WTC11 (cell line): ENCODE data around the gene MLC1. TPM values are rescaled to one million over a fixed set of nuclear protein-coding genes. Genes with fewer than 3 reads are reported as not detected.

ENCODE experiments used
- ATAC-seq: fragments of 200-7000 bp; cut with Tn5 transposase; 2 replicates; pipeline ENCODE4 v1.10.0; 2021; ENCODE audit warnings: mild to moderate bottlenecking, moderate library complexity
- CTCF ChIA-PET: fragments of 300-600 bp; sonication (Branson Sonifier 250); formaldehyde crosslinking; loops from one replicate; lab custom pipeline; 2021; ENCODE audit warnings: antibody characterized with exemption; lab: Charles Lee
- POLR2A ChIA-PET: fragments of 350-600 bp; sonication (Branson Sonifier 250); formaldehyde crosslinking; loops from one replicate; lab custom pipeline; 2021; ENCODE audit warnings: antibody characterized with exemption; lab: Charles Lee
- DNase-seq: peaks from one replicate; pipeline ENCODE4 v3.0.0; 2021; ENCODE audit warnings: low spot score
- H3K27ac Mint-ChIP-seq: 2 replicates; pipeline ENCODE4 v1.8.0; 2021; ENCODE audit warnings: mixed read lengths
- H3K27me3 Mint-ChIP-seq: 2 replicates; pipeline ENCODE4 v1.8.0; 2021; ENCODE audit warnings: low read depth, mild to moderate bottlenecking, moderate library complexity, mixed read lengths
- H3K36me3 Mint-ChIP-seq: 2 replicates; pipeline ENCODE4 v1.8.0; 2021; ENCODE audit warnings: mixed read lengths
- H3K4me1 Mint-ChIP-seq: 2 replicates; pipeline ENCODE4 v1.8.0; 2022; ENCODE audit warnings: mixed read lengths
- H3K4me3 Mint-ChIP-seq: 2 replicates; pipeline ENCODE4 v1.8.0; 2021; ENCODE audit warnings: mild to moderate bottlenecking, moderate library complexity, mixed read lengths
- H3K9me3 Mint-ChIP-seq: 2 replicates; pipeline ENCODE4 v1.8.0; 2021; ENCODE audit warnings: mixed read lengths
- AR ChIP-seq: fragments of 250-450 bp; sonication (Bioruptor Pico); IDR thresholded peaks from 2 replicates; pipeline ENCODE4 v1.9.0; 2021; ENCODE audit warnings: mild to moderate bottlenecking
- ATF2 ChIP-seq: sonication (generic); formaldehyde crosslinking; IDR thresholded peaks from 2 replicates; pipeline ENCODE4 v1.8.1; 2022; ENCODE audit warnings: low read depth, missing genetic modification reagents, borderline replicate concordance
- ATF6 ChIP-seq: sonication (generic); formaldehyde crosslinking; IDR thresholded peaks from 2 replicates; pipeline ENCODE4 v1.8.1; 2023; ENCODE audit warnings: mild to moderate bottlenecking, missing genetic modification reagents
- CBFB ChIP-seq: sonication (generic); formaldehyde crosslinking; IDR thresholded peaks from 2 replicates; pipeline ENCODE4 v1.8.1; 2022; ENCODE audit warnings: mild to moderate bottlenecking, low read depth, missing genetic modification reagents
- E2F4 ChIP-seq: sonication (generic); formaldehyde crosslinking; IDR thresholded peaks from 2 replicates; pipeline ENCODE4 v1.8.1; 2022; ENCODE audit warnings: low read depth, mild to moderate bottlenecking, moderate library complexity, missing genetic modification reagents, borderline replicate concordance
- ETV6 ChIP-seq: sonication (generic); formaldehyde crosslinking; IDR thresholded peaks from 2 replicates; pipeline ENCODE4 v1.8.1; 2022; ENCODE audit warnings: mild to moderate bottlenecking, missing genetic modification reagents
- FOXK1 ChIP-seq: sonication (generic); formaldehyde crosslinking; IDR thresholded peaks from 2 replicates; pipeline ENCODE4 v1.8.0; 2022; ENCODE audit warnings: mild to moderate bottlenecking, moderate library complexity, missing genetic modification reagents
- FOXP1 ChIP-seq: sonication (generic); formaldehyde crosslinking; IDR thresholded peaks from 2 replicates; pipeline ENCODE4 v1.8.0; 2022; ENCODE audit warnings: missing genetic modification reagents, mild to moderate bottlenecking, moderate library complexity, borderline replicate concordance
- FOXP4 ChIP-seq: sonication (generic); formaldehyde crosslinking; IDR thresholded peaks from 2 replicates; pipeline ENCODE4 v1.8.0; 2022; ENCODE audit warnings: mild to moderate bottlenecking, missing genetic modification reagents
- GRHL2 ChIP-seq: fragments of 250-450 bp; sonication (Bioruptor Pico); IDR thresholded peaks from 2 replicates; pipeline ENCODE4 v1.8.0; 2022; ENCODE audit warnings: mild to moderate bottlenecking, moderate library complexity; ENCODE audit not compliant: insufficient replicate concordance, severe bottlenecking
- GTF2I ChIP-seq: fragments of 250-450 bp; sonication (Bioruptor Pico); conservative IDR thresholded peaks from 2 replicates; pipeline ENCODE4 v1.4.0; 2021; ENCODE audit warnings: mild to moderate bottlenecking
- JAZF1 ChIP-seq: fragments of 250-450 bp; sonication (Bioruptor Pico); IDR thresholded peaks from 2 replicates; pipeline ENCODE4 v1.9.0; 2021; ENCODE audit warnings: moderate library complexity, mild to moderate bottlenecking, inconsistent platforms
- MLX ChIP-seq: sonication (generic); formaldehyde crosslinking; IDR thresholded peaks from 2 replicates; pipeline ENCODE4 v1.8.1; 2023; ENCODE audit warnings: mild to moderate bottlenecking, missing genetic modification reagents, moderate library complexity
- NR2C2 ChIP-seq: sonication (generic); formaldehyde crosslinking; IDR thresholded peaks from 2 replicates; pipeline ENCODE4 v1.8.0; 2022; ENCODE audit warnings: mild to moderate bottlenecking, missing genetic modification reagents
- NR3C1 ChIP-seq: sonication (generic); formaldehyde crosslinking; conservative IDR thresholded peaks from 2 replicates; pipeline ENCODE4 v1.8.1; 2023; ENCODE audit warnings: low read depth, mild to moderate bottlenecking, missing genetic modification reagents
- PRRX2 ChIP-seq: fragments of 250-450 bp; sonication (Bioruptor Pico); IDR thresholded peaks from 2 replicates; pipeline ENCODE4 v1.8.0; 2021; ENCODE audit warnings: mild to moderate bottlenecking
- RELA ChIP-seq: sonication (generic); formaldehyde crosslinking; IDR thresholded peaks from 2 replicates; pipeline ENCODE4 v1.8.1; 2022; ENCODE audit warnings: missing genetic modification reagents, mild to moderate bottlenecking, borderline replicate concordance
- RORB ChIP-seq: fragments of 250-450 bp; sonication (Bioruptor Pico); IDR thresholded peaks from 2 replicates; pipeline ENCODE4 v1.9.0; 2021; ENCODE audit warnings: mild to moderate bottlenecking
- TEAD4 ChIP-seq: sonication (generic); formaldehyde crosslinking; IDR thresholded peaks from 2 replicates; pipeline ENCODE4 v1.8.0; 2022; ENCODE audit warnings: mild to moderate bottlenecking, missing genetic modification reagents
- TP53 ChIP-seq: sonication (generic); formaldehyde crosslinking; IDR thresholded peaks from 2 replicates; pipeline ENCODE4 v1.8.1; 2023; ENCODE audit warnings: mild to moderate bottlenecking, missing genetic modification reagents
- ZNF425 ChIP-seq: fragments of 250-450 bp; sonication (Bioruptor Pico); conservative IDR thresholded peaks from 2 replicates; pipeline ENCODE4 v1.9.0; 2021; ENCODE audit warnings: mild to moderate bottlenecking
- ZNF512 ChIP-seq: sonication (generic); formaldehyde crosslinking; IDR thresholded peaks from 2 replicates; pipeline ENCODE4 v1.8.1; 2022; ENCODE audit warnings: missing genetic modification reagents, borderline replicate concordance
- total RNA-seq: library from RNA; stranded (reverse); gene quantifications from 3 replicates; pipeline ENCODE4 v1.2.3, GENCODE V29; 2021

Gene MLC1
- total RNA-seq, 1 experiment from 2014 or later: 0.13 TPM

GRCh38 chr22:50072167-50072555 lies 13.1 kb downstream of the MLC1 start (continued):
- no peak for TF ChIP-seq AR (CRISPR knock-in tag)
- no peak for TF ChIP-seq ATF2 (CRISPR knock-in tag)
- TF ChIP-seq FOXP1 (CRISPR knock-in tag): no peak
- no peak for TF ChIP-seq NR2C2 (CRISPR knock-in tag)
- no peak for TF ChIP-seq MLX (CRISPR knock-in tag)
- TF ChIP-seq TEAD4 (CRISPR knock-in tag): no peak
- no peak for TF ChIP-seq NR3C1
- no peak for TF ChIP-seq FOXK1 (CRISPR knock-in tag)
- no peak for TF ChIP-seq ATF6

GRCh38 chr22:50071432-50072166 lies 13.6 kb downstream of the MLC1 start:
- Mint-ChIP-seq H3K27ac (no peak overlapping the region), H3K4me3 (no peak overlapping the region), H3K9me3 (no peaks in the 10 kb centered on the region), H3K27me3 (no peaks in the 10 kb centered on the region), H3K36me3 (no peaks in the 10 kb centered on the region), H3K4me1 (no peaks in the 10 kb centered on the region)
- ATAC-seq (no peak), DNase-seq (no peak)
- ChIA-PET POLR2A (no interaction called here), CTCF (interaction anchor here (1.2 to 2.4 kb wide), 4 partner anchors 12 to 70 kb away, joined by 3 to 10 read pairs (median 4); no protein-coding TSS in a partner anchor)
- TF ChIP-seq ETV6 (CRISPR knock-in tag) (no peak), ZNF512 (no peak), RORB (CRISPR knock-in tag) (no peak), PRRX2 (no peak), GTF2I (CRISPR knock-in tag) (no peak), TP53 (CRISPR knock-in tag) (no peak), RELA (CRISPR knock-in tag) (no peak), JAZF1 (CRISPR knock-in tag) (no peak), E2F4 (CRISPR knock-in tag) (no peak), FOXP4 (CRISPR knock-in tag) (no peak), GRHL2 (no peak), NR2C2 (CRISPR knock-in tag) (no peak), CBFB (CRISPR knock-in tag) (no peak), ZNF425 (CRISPR knock-in tag) (no peak)
